Measurements from ENCODE around the gene SRGN.

The SRGN gene

DNA sequence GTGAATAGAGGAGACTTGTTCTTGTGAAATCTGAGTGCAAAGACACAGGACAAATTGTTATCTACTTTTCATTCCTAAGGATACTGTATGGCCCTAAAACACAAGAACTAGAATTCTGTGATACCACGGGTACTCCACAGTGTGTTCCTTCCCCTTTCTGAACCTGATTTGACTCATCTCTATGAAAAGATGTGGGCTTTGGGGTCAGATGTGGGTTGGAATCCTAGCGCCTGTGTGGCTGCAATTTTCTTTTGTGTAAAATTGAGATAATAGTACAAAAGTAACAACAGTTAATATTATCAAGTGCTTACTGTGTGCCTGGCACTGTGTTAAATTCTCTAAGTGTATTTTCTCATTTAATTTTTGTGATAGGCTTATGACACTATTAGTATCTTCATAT, 8.1 kb downstream of the SRGN start:
- H3K9ac ChIP-seq (ENCODE audit: low read depth, low read length) = no peak overlapping the region
- H3K4me2 ChIP-seq (ENCODE audit: low read length) = no peak overlapping the region
- H3K27me3 ChIP-seq (ENCODE audit: control insufficient read depth, insufficient read depth, low read length) = no peaks in the 10 kb centered on the region
- peaks cover 24% of the 10 kb centered on the region for H3K4me1 ChIP-seq (ENCODE audit: control insufficient read depth, insufficient read depth, low read length)
- H3K4me3 ChIP-seq (ENCODE audit: low read length) = no peak overlapping the region
- peaks cover 44% of the 10 kb centered on the region for H3K36me3 ChIP-seq (ENCODE audit: insufficient read depth, low read length)
- no peaks in the 10 kb centered on the region for H3K9me3 ChIP-seq (replicated peaks; ENCODE audit: low read length)

DNA sequence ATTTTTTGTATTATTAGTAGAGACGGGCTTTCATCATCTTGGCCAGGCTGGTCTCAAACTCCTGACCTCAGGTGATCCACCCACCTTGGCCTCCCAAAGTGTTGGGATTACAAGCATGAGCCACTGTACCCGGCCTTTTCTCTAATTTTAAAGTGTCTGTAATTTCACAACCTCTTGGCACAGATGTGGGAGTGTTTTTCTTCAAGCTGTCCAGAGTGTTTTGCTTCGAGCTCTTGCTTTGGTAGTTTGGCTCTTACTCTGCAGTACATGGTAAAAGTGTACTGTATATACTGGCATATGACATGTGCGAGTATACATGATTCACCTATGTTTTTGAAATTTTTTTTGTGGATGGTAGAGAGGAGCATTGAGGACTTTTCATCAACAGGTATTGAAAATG, 9.8 kb downstream of the SRGN start:
- H3K9me3 ChIP-seq (replicated peaks; ENCODE audit: low read length) = no peaks in the 10 kb centered on the region
- no peaks in the 10 kb centered on the region for H3K27me3 ChIP-seq (ENCODE audit: control insufficient read depth, insufficient read depth, low read length)
- H3K4me1 ChIP-seq (ENCODE audit: control insufficient read depth, insufficient read depth, low read length) = peaks cover 25% of the 10 kb centered on the region
- H3K36me3 ChIP-seq (ENCODE audit: insufficient read depth, low read length) = peaks cover 60% of the 10 kb centered on the region
- no peak overlapping the region for H3K9ac ChIP-seq (ENCODE audit: low read depth, low read length)
- H3K4me3 ChIP-seq (ENCODE audit: low read length) = no peak overlapping the region
- H3K4me2 ChIP-seq (ENCODE audit: low read length) = no peak overlapping the region

DNA sequence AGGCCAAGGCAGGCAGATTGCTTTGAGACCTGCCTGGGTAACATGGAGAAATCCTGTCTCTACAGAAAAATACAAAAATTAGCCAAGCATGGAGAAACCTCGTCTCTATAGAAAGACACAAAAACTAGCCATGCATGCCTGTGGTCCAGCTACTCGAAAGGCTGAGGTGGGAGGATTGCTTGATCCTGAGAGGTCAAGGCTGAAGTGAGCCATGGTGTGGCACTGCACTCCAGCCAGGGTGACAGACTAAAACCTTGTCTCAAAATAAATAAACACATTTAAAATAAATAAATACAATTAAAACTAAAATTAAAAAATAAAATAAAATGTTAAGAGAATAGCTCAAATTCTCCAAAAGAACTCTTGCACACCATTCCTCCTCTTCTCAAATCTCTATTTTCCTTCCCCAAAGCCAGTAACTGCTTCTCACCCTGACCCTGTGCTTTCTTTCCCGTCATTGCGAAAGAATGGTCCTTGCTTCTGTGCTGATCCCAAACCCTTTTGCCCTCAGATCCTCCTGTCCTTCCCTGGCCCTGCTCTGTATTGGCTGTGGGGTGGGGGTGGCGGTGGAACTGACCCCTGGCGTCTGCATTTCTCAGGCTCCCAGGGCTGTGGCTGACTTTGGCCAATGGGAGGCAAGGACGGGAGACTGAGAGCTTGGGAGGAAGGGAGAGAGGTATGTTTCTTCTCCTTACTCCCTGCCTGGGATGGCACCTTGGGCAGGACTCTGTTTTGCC, 12.4 kb downstream of the SRGN start:
- Histone ChIP-seq H3K36me3 (ENCODE audit: insufficient read depth, low read length) (peaks cover 71% of the 10 kb centered on the region), H3K9me3 (replicated peaks; ENCODE audit: low read length) (no peaks in the 10 kb centered on the region), H3K9ac (ENCODE audit: low read depth, low read length) (no peak overlapping the region), H3K27me3 (ENCODE audit: control insufficient read depth, insufficient read depth, low read length) (no peaks in the 10 kb centered on the region), H3K4me3 (ENCODE audit: low read length) (no peak overlapping the region), H3K4me1 (ENCODE audit: control insufficient read depth, insufficient read depth, low read length) (peaks cover 20% of the 10 kb centered on the region), H3K4me2 (ENCODE audit: low read length) (no peak overlapping the region)

DNA sequence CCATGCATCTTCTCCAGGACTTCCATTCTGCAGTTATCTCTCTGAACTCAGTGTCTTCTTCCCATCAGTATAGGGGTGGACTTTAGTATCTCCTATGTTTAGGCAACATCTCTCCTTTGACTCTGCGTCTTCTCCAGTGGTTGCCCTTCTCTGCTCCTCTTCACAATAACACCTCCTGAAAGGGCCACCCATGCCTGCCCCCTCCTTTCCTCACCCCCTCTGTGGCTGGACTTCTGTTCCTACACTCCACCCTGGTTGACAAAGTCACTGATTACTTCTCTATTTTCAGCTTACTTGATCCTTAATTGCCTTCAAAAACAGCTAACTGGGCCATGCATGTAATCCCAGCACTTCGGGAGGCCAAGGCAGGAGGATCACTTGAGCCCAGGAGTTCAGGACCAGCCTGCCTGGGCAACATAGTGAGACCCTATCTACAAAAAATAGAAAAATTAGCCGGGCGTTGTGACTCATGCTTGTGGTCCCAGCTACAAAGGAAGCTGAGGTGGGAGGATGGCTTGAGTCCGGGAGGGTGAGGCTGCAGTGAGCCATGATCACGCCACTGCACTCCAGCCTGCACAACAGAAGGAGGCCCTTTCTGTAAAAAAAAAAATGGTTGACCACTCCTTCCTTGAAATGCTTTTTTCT, 13.7 kb downstream of the SRGN start:
- Histone ChIP-seq H3K9me3 (replicated peaks; ENCODE audit: low read length) (no peaks in the 10 kb centered on the region), H3K4me1 (ENCODE audit: control insufficient read depth, insufficient read depth, low read length) (peaks cover 17% of the 10 kb centered on the region), H3K4me2 (ENCODE audit: low read length) (peak overlapping the region; percentile 32), H3K9ac (ENCODE audit: low read depth, low read length) (no peak overlapping the region), H3K4me3 (ENCODE audit: low read length) (no peak overlapping the region), H3K27me3 (ENCODE audit: control insufficient read depth, insufficient read depth, low read length) (no peaks in the 10 kb centered on the region), H3K36me3 (ENCODE audit: insufficient read depth, low read length) (peaks cover 71% of the 10 kb centered on the region)

DNA sequence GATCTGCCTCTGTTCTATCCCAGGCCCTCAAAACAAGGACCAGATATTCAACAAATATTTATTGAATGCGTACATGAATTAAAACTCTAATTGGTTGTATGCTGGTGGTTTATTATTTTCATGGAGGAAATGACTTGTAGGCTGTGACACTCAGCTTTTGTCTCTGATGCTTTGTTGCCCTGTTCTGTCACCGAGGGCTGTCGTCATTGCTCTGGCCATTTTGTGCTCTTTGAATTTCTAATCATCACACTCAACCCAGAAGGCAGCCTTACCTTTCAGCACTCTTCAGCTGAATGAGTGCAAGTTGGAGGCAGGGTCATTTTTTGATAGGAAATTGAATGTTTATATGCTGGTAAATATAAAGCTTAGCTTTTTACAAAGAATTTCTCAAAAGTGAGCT, 14.5 kb downstream of the SRGN start:
- no peaks in the 10 kb centered on the region for H3K9me3 ChIP-seq (replicated peaks; ENCODE audit: low read length)
- no peak overlapping the region for H3K4me3 ChIP-seq (ENCODE audit: low read length)
- H3K9ac ChIP-seq (ENCODE audit: low read depth, low read length) = no peak overlapping the region
- H3K4me2 ChIP-seq (ENCODE audit: low read length) = no peak overlapping the region
- H3K4me1 ChIP-seq (ENCODE audit: control insufficient read depth, insufficient read depth, low read length) = peaks cover 17% of the 10 kb centered on the region
- peaks cover 66% of the 10 kb centered on the region for H3K36me3 ChIP-seq (ENCODE audit: insufficient read depth, low read length)
- H3K27me3 ChIP-seq (ENCODE audit: control insufficient read depth, insufficient read depth, low read length) = no peaks in the 10 kb centered on the region

DNA sequence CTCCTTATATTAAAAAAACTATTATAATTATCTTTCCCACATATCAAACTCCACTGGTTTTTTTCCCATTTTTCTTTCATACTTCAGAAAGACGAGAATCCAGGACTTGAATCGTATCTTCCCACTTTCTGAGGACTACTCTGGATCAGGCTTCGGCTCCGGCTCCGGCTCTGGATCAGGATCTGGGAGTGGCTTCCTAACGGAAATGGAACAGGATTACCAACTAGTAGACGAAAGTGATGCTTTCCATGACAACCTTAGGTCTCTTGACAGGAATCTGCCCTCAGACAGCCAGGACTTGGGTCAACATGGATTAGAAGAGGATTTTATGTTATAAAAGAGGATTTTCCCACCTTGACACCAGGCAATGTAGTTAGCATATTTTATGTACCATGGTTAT, 15.9 kb downstream of the SRGN start:
- Histone ChIP-seq H3K9me3 (replicated peaks; ENCODE audit: low read length) (no peaks in the 10 kb centered on the region), H3K9ac (ENCODE audit: low read depth, low read length) (no peak overlapping the region), H3K4me3 (ENCODE audit: low read length) (no peak overlapping the region), H3K36me3 (ENCODE audit: insufficient read depth, low read length) (peaks cover 56% of the 10 kb centered on the region), H3K4me1 (ENCODE audit: control insufficient read depth, insufficient read depth, low read length) (peaks cover 17% of the 10 kb centered on the region), H3K4me2 (ENCODE audit: low read length) (no peak overlapping the region), H3K27me3 (ENCODE audit: control insufficient read depth, insufficient read depth, low read length) (no peaks in the 10 kb centered on the region)

DNA sequence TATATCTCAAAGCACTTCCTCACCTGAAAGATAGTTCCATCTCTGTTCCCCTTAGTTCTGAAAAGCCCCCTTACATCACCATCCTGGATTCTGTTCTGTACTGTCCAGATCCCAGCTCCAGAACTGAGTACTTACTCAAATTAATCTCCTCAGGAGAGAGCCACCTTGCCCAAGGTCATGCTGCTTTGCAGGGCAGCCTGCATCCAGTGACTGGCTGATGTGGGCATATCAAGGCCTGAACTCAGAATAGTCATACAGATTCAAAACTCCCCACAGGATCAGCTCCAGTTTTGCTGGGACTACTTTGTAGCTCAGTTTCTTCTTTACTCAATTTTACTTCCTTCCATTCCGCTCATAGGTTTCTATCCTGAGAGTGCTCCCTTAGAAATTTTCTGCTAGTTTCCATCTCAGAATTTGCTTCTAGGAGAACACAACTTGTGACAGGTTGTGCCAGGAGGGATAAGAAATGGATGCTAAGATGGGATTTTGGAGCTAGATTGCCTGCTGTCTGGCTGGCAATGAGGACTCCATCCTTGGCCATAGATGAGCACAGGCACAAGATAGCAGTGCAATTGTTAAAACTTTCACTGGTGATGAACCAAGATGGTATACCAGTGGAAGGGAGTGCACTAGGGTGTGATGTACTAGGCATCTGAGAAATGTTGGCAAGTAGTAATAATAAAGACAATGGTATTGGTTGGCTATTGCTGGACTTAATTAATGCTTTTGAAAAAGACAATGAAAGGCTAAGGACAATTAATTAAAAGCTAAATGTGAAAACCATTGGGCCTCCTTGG, 17.3 kb downstream of the SRGN start:
- Histone ChIP-seq H3K9me3 (replicated peaks; ENCODE audit: low read length) (no peaks in the 10 kb centered on the region), H3K4me2 (ENCODE audit: low read length) (no peak overlapping the region), H3K4me1 (ENCODE audit: control insufficient read depth, insufficient read depth, low read length) (peaks cover 17% of the 10 kb centered on the region), H3K4me3 (ENCODE audit: low read length) (no peak overlapping the region), H3K9ac (ENCODE audit: low read depth, low read length) (no peak overlapping the region), H3K27me3 (ENCODE audit: control insufficient read depth, insufficient read depth, low read length) (no peaks in the 10 kb centered on the region), H3K36me3 (ENCODE audit: insufficient read depth, low read length) (peaks cover 43% of the 10 kb centered on the region)

DNA sequence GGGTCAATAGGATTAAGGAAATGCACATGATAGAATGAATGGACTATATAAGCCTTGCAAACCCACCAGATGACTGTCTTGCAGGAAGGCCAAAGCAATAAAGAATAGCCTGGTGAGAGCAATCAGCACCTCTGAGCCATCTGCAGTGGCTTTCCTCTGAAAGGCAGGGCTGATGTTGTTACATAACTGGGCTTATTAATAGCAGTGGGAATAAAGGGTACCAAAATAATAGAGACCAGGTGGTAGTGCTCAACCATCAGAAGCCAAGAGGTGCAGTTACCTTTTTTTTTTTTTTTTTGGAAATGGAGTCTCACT, 19.2 kb downstream of the SRGN start:
- Histone ChIP-seq H3K9me3 (replicated peaks; ENCODE audit: low read length) (no peaks in the 10 kb centered on the region), H3K4me1 (ENCODE audit: control insufficient read depth, insufficient read depth, low read length) (peaks cover 3% of the 10 kb centered on the region), H3K9ac (ENCODE audit: low read depth, low read length) (no peak overlapping the region), H3K36me3 (ENCODE audit: insufficient read depth, low read length) (peaks cover 27% of the 10 kb centered on the region), H3K27me3 (ENCODE audit: control insufficient read depth, insufficient read depth, low read length) (no peaks in the 10 kb centered on the region), H3K4me3 (ENCODE audit: low read length) (no peak overlapping the region), H3K4me2 (ENCODE audit: low read length) (no peak overlapping the region)

DNA sequence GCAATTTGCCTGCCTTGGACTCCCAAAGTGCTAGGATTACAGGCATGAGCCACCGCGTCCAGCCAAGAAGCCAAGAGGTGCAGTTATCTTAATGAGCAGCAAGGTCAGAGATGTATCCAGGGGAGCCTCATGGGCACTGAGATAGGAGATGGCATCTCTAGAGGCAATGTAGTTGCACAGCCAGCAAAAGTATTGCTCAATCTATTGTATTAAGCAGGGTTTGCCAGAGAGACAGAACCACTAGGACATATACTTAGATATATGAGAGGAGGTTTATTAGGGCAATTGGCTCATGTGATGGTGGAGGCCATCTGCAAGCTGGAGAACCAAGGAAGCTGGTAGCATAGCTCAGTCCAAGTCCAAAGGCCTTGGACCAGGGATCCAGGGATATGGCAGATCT, 19.8 kb downstream of the SRGN start:
- peaks cover 21% of the 10 kb centered on the region for H3K36me3 ChIP-seq (ENCODE audit: insufficient read depth, low read length)
- no peaks in the 10 kb centered on the region for H3K27me3 ChIP-seq (ENCODE audit: control insufficient read depth, insufficient read depth, low read length)
- no peak overlapping the region for H3K4me2 ChIP-seq (ENCODE audit: low read length)
- H3K9me3 ChIP-seq (replicated peaks; ENCODE audit: low read length) = no peaks in the 10 kb centered on the region
- H3K4me3 ChIP-seq (ENCODE audit: low read length) = no peak overlapping the region
- H3K9ac ChIP-seq (ENCODE audit: low read depth, low read length) = no peak overlapping the region
- no peaks in the 10 kb centered on the region for H3K4me1 ChIP-seq (ENCODE audit: control insufficient read depth, insufficient read depth, low read length)

DNA sequence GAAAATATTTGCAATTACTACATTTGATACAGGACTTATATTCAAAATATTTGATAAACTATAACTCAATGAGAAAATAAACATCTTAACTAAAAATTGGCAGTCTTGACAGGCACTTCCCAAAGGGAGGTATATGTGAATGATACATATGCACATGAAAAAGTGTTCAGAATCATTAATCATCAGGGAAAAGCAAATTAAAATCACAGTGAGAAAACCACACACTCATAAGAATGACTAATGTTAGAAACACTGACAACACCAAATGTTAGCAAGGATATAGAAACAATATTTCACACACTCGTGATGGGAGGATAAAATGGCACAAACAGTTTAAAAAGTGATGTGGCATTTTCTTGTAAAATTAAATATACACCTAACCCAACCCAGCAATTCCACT, 32.0 kb downstream of the SRGN start:
- H3K9ac ChIP-seq (ENCODE audit: low read depth, low read length) = no peak overlapping the region
- no peaks in the 10 kb centered on the region for H3K9me3 ChIP-seq (replicated peaks; ENCODE audit: low read length)
- H3K36me3 ChIP-seq (ENCODE audit: insufficient read depth, low read length) = no peaks in the 10 kb centered on the region
- no peak overlapping the region for H3K4me2 ChIP-seq (ENCODE audit: low read length)
- peaks cover 5% of the 10 kb centered on the region for H3K4me1 ChIP-seq (ENCODE audit: control insufficient read depth, insufficient read depth, low read length)
- H3K4me3 ChIP-seq (ENCODE audit: low read length) = no peak overlapping the region
- H3K27me3 ChIP-seq (ENCODE audit: control insufficient read depth, insufficient read depth, low read length) = no peaks in the 10 kb centered on the region

DNA sequence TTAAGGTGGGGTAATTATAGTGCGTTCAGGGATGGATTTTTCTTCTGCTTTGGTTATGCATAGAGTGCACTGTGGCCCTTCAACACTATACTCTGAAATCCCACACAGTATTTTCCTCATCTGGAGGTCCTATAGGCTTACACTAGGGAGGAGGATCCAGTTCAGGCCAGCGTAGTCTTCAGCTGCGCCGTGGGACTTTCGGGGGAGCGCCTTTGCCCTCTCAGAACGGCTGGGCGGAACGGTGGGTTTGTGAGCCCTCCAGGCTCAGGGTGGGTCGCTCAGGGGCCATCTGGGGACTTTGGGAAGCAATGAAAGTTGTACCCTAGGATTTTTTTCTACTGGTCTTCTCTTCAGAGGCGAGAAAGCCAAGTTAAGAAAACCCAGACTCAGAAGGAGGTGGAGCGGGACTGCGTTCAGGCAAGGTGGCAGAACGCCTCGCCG, 35.4 kb downstream of the SRGN start:
- Histone ChIP-seq H3K27me3 (ENCODE audit: control insufficient read depth, insufficient read depth, low read length) (no peaks in the 10 kb centered on the region), H3K4me3 (ENCODE audit: low read length) (peak overlapping the region; percentile 91), H3K4me2 (ENCODE audit: low read length) (peak overlapping the region; percentile 95), H3K9me3 (replicated peaks; ENCODE audit: low read length) (no peaks in the 10 kb centered on the region), H3K9ac (ENCODE audit: low read depth, low read length) (peak overlapping the region; percentile 96), H3K36me3 (ENCODE audit: insufficient read depth, low read length) (no peaks in the 10 kb centered on the region), H3K4me1 (ENCODE audit: control insufficient read depth, insufficient read depth, low read length) (peaks cover 10% of the 10 kb centered on the region)
